ENCODE results near the gene PLXDC2.

DNA sequence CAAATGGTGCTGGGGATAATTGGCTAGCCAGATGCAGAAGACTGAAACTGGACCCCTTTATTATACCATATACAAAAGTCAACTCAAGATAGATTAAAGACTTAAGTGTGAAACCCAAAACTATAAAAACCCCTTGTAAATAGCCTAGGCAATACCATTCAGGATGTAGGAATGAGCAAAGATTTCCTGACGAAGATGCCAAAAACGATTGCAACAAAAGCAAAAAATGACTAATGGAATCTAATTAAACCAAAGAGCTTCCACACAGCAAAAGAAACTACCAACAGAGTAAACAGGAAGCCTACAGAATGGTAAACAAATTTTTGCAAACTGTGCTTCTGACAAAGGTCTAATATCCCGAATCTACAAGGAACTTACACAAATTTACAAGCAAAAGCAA lies 30.9 kb upstream of the PLXDC2 start:
- TF ChIP-seq TAF1 (IDR thresholded peaks at IDR 0.05; ENCODE audit: low read depth, low read length) (no peak), POLR2A (IDR thresholded peaks at IDR 0.05; ENCODE audit: low read depth, low read length) (no peak)
